CD4-positive, alpha-beta T cell treated with Interleukin-6 at 100 ng/mL for 8 hours (primary cell): ENCODE data around the gene TOP3B.

ENCODE experiments used
- DNase-seq: peaks from one replicate; pipeline ENCODE4 v3.0.0-alpha.2; 2020; ENCODE audit warnings: mixed read lengths, low spot score

The TOP3B gene

GRCh38 chr22:21978564-21979386 lies 3.8 kb downstream of the TOP3B start:
- no peak for DNase-seq

GRCh38 chr22:21977814-21978213 lies 4.8 kb downstream of the TOP3B start:
- no peak for DNase-seq

GRCh38 chr22:21975854-21976345 lies 6.7 kb downstream of the TOP3B start:
- no peak for DNase-seq

GRCh38 chr22:21975273-21975672 lies 7.3 kb downstream of the TOP3B start:
- no peak for DNase-seq

DNA sequence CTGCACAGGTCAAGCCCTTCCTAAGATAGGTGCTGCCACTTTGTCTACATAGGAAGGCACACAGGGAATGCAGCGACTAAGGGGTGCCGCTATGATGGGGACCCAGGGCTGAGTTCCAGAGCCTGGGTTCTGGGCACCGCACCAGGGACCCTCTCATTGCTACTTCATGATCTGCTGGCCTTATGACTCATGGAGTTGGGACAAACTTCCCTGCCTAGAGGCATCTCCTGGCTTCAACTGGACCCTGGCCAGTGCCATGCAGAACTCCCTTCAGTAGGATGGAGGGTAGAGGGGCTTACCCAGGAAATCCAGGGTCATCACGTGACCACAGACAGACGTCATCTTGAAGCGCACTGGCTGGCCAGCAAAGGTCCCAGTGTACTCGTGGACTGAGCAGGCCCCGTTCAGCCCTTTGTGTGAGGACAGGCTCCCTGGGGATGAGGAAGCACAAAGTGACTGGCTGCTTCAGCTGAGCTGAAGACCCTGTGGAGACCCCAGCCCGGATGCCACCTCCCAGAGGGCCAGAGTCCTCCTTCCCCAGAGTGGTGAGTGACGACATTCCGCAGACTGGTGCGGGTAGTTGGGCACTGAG lies 8.4 kb downstream of the TOP3B start:
- DNase-seq = no peak

DNA sequence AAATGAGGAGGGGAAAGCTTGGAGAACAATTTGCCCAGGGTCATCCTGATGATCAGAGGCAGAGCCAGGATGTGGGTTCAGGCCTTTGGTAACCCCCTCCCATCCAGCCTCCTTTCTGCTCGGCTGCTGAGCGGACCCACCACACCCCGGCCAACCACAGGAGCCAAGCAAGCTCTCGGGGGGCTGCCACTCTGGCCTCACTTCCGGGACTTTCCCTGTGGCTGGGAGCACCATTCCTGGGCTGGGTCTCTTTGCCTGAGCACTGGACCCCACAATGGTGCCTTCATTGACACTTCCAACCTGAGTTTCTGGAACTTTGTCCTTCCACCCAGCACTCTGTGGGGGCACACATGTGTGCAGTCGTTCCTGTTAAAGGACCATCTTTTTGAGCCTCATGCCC lies 9.8 kb downstream of the TOP3B start:
- DNase-seq = no peak

GRCh38 chr22:21972293-21972779 lies 10.3 kb downstream of the TOP3B start:
- peak; percentile 24 for DNase-seq

DNA sequence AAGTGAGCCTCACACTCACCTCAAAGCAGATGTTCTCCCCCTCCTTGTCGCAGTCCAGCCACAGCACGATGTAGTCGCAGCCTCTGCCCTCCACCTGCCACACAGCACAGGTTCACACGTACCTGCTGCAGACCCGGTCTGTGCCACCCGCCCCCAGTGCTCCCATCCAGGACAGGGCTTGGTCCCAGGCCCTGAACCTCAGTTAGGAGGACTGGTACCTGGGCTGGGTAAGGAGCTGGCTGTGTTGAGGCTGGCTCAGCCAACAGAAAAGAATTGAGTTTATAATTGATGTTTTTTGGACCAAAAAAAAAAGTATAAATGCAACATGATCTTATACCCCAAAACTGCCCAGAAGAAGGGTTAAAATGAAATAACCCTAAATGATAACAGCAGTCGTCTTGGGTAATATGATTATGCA lies 10.7 kb downstream of the TOP3B start:
- DNase-seq = no peak

- no peak for DNase-seq
Observed at GRCh38 chr22:21970800-21971617, 11.6 kb downstream of the TOP3B start.

DNA sequence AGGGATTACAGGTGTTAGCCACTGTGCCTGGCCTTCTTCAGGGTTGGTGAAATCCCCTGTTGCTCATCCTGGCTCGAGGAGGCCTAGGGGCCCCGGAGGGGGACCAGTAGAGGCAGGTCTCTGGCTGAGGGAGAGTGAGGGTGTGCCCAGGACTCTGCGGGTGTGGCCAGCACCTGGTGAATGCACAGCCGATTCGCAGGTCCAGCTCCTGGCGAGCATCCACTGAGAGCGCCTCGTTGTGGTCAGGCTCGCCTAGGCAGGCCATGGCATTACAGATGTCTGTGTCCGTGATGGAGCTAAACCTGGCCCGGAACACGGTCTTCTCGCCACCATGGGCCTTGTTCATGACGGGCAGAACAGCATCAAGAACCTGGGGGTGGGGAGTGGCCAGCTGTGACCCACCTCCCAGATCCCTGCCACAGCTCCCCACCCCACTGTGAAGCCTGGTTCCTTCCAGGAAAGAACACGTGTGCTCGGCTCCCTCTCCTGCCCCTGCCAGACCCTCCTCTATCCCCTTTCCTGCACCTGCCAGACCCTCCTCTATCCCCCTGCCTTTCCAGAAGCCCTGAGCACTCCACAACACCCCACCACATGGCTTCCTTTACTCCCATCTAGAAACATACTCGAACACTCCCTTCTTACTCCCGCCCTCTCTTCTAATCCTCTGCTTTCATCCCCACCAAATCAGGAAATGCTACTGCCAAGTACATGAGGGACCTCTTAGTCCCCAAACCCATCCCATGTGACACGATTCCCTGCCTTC lies 12.4 kb downstream of the TOP3B start:
- DNase-seq = no peak

- DNase-seq = no peak
Observed at GRCh38 chr22:21968452-21969129, 14.0 kb downstream of the TOP3B start.

DNA sequence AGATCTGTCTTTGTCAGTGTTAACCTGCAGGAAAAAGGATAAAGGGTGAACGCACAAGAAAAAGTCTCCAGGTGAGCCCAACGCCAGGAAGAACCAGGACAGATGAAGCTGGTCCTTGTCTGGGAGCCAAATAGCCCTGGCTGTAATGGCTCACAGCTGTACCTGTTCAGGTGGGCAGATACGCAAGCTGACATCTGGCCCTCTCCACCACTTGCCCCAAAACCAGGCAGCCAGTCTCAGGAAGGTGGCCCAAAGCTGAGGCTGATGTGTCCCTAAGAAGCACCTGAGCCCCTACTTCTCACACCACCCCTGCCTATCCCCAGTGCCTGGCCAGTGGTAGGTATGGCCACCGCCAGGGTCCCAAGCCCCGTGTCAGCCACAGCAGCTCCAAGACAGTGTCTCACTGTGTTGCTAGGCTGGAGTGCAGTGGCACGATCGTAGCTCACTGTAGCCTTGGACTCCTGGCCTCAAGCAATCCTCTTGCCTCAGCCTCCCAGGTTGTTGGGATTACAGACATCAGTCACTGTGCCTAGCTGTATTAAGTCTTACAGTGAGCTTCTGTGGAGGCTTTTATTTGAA lies 14.8 kb downstream of the TOP3B start:
- DNase-seq = no peak

DNA sequence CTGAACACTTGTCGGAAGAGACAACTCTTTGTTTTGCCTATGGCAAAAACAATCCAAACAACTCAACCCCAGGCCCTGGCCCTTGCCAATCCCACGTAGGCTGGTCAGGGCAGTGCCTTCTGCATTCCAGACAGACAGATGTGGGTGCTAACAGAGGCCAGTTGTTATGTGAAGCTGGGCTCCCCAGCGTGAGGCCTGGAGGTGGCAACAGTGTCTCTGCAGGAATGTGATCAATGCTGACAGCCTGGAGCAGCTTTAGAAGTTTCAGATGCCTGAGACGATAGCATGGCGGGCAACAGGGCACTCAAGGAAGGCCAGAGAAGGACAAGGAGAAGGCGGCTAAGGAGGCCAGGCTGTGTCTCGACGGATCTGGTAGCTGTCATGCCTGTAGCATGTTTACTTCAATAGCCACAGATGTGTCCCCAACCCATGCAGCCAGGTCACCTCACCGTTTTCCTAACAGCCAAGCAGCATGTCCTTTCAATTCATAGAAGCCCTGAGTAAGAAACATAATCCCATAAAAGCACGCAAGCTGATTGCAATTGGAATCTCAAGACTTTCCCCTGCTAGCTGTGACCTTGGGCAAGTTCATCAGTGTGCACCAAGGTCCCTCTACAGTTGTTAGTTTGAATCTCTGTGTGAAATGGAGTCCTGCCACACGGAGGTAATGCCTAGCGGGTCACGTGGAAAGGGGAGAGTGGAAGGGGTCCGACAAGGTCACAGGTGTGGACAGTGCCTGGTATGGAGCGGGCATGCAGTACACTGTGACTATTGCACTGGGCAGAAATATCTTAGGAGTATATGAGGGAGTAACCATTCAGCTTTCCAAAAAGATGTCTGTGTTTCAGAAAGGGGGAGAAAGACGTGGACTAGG lies 15.7 kb downstream of the TOP3B start:
- DNase-seq = no peak

- no peak for DNase-seq
Observed at GRCh38 chr22:21965762-21966288, 16.8 kb downstream of the TOP3B start.

DNA sequence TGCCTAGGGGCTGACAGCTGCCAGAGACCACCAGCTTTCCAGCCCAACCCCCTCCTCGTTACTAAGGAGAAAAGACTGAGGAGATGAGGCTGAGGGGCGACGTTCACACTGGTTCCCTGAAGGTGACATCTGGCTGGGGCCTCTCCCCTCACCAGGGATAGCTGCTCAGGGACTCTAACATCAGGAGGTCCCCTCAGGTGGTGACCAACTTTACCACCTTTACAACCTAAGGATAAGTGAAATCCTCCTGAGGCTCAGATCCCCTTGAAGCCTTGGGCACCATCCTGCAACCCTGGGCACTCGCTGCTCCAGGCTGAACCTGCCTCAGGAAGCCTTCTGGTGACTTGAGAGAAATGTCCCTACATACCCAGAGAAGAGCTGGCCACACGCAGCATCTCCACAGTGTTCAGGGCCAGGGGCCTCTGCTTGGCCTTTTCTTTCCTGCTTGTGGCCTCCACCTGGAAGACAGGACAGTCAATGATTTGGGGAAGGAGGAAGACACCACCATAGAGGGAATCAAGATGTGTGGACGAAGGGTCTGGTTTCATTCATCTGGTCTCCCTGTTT lies 17.6 kb downstream of the TOP3B start:
- no peak for DNase-seq

- no peak for DNase-seq
Observed at GRCh38 chr22:21964234-21964633, 18.4 kb downstream of the TOP3B start.

DNA sequence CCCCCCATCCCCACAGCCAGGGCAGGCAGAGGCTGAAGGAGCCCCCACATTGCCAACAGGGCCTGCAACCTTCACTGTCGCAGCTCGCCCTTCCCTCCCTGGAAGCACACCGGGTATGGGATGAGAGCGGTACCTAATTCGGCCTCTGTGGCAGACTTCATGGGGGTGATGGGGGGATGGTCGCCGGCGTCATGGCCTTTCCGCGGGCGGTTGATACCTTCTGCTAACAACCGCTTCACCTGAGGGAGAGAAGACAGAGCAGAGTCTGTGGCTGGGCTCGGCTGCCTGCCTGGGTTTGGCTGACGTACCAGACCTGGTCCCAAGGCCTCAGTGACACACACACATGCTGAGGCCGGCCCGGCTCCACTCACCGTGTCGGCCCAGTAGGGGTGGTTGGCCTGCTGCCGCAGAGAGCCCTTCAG lies 18.8 kb downstream of the TOP3B start:
- DNase-seq = no peak

DNA sequence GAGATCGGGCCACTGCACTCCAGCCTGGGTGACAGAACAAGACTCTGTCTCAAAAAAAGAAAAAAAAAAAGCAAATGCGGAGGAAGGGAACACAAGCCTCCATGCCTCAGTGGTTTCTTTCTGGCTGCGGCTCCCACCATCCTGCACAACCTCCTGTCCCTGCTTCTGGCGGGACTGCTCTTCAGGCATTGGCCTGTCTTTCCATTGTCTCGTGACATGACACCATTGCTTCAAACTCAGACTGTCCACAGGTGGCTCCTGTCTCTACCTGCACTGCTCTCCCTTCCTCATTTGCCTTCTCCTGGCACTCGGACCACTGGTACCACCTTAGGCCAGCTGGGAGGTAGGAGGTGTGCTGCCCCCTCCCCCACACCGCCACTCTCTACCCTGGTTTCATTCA lies 19.3 kb downstream of the TOP3B start:
- no peak for DNase-seq

DNA sequence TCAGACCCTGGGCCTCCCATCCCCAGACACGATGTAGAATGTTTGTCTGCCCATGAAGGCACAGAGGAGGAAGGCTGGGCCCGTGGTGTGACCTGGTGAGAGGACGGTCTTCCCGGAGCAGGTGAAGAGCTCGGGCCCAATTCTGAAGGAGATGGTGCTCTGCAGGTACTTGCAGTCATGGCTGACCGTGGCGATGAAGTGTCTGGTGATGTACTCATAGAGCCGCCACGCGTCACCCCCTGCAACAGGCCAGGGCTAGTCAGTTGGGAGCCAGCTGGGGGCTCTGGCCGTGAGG lies 20.0 kb downstream of the TOP3B start:
- no peak for DNase-seq
